HepG2 (cell line): Measurements from ENCODE around the gene PML.

ENCODE experiments used
- ATAD3A ChIP-seq: sonication (generic); formaldehyde crosslinking; IDR thresholded peaks from 2 replicates; pipeline ENCODE4 v1.4.0; 2020; ENCODE audit warnings: missing genetic modification reagents
- GABPA ChIP-seq, 2 experiments: IDR thresholded peaks; 2 replicates each; pipeline ENCODE4 v1.6.1; 2011 to 2016; ENCODE audit warnings: low read depth in 2 of 2, low read length in 1 of 2, missing biosample characterization in 1 of 2, missing genetic modification characterization in 1 of 2
- HCFC1 ChIP-seq: fragments of 150-350 bp; IDR thresholded peaks from 2 replicates; pipeline ENCODE4 v1.6.1; 2014; ENCODE audit warnings: low read depth, low read length
- KAT7 ChIP-seq: IDR thresholded peaks from 2 replicates; pipeline ENCODE4 v1.6.1; 2018; ENCODE audit warnings: borderline replicate concordance, missing compliant biosample characterization
- KDM5B ChIP-seq: sonication (generic); formaldehyde crosslinking; IDR thresholded peaks from 2 replicates; pipeline ENCODE4 v1.4.0; 2020; ENCODE audit warnings: missing genetic modification reagents, mild to moderate bottlenecking, borderline replicate concordance
- MAX ChIP-seq: IDR thresholded peaks from 2 replicates; pipeline ENCODE4 v1.6.1; 2012; ENCODE audit warnings: inconsistent platforms
- SIX1 ChIP-seq: sonication (generic); formaldehyde crosslinking; IDR thresholded peaks from 2 replicates; pipeline ENCODE4 v1.4.0; 2020; ENCODE audit warnings: missing genetic modification reagents, borderline replicate concordance
- SNAPC4 ChIP-seq: sonication (generic); formaldehyde crosslinking; IDR thresholded peaks from 2 replicates; pipeline ENCODE4 v1.4.0; 2020; ENCODE audit warnings: mild to moderate bottlenecking, missing genetic modification reagents
- ZFP36 ChIP-seq: fragments of 150-350 bp; IDR thresholded peaks from 2 replicates; pipeline ENCODE4 v1.6.1; 2018; ENCODE audit warnings: borderline replicate concordance, low read length, low read depth; ENCODE audit not compliant: partially characterized antibody
- ZNF414 ChIP-seq: sonication (generic); formaldehyde crosslinking; IDR thresholded peaks from 2 replicates; pipeline ENCODE4 v1.5.0; 2020; ENCODE audit warnings: missing genetic modification reagents
- ZNF704 ChIP-seq: sonication (generic); formaldehyde crosslinking; IDR thresholded peaks from 2 replicates; pipeline ENCODE4 v1.8.1; 2023; ENCODE audit warnings: mild to moderate bottlenecking, inconsistent platforms, moderate library complexity, missing genetic modification reagents, borderline replicate concordance

GRCh38 chr15:73979636-73980035, 14.9 kb upstream of the PML start:
- TF ChIP-seq SNAPC4 (CRISPR knock-in tag) = no peak
- TF ChIP-seq ZFP36 = no peak
- no peak for TF ChIP-seq ZNF414 (CRISPR knock-in tag)
- TF ChIP-seq MAX = no peak
- no peak for TF ChIP-seq KAT7 (CRISPR knock-in tag)
- TF ChIP-seq SIX1 = no peak
- TF ChIP-seq ATAD3A (CRISPR knock-in tag) = no peak
- no peak for TF ChIP-seq KDM5B
- TF ChIP-seq ZNF704 (CRISPR knock-in tag) = no peak
- TF ChIP-seq HCFC1 = no peak
- no peak for TF ChIP-seq GABPA (IDR thresholded peaks at IDR 0.05; ENCODE audit: low read depth, low read length)
- no peak for TF ChIP-seq GABPA (CRISPR knock-in tag; IDR thresholded peaks at IDR 0.05; ENCODE audit: low read depth)
